Spinal cord (tissue), 10 donors: Measurements from ENCODE around the gene PPFIA2. TPM values are rescaled to one million over a fixed set of nuclear protein-coding genes. Genes with fewer than 3 reads are reported as not detected.
A peak's percentile ranks its signal among the peaks of the same experiment; 100 is the strongest.

Experiments used
- DNase-seq, 6 donors: peaks; one replicate each; pipeline versions ENCODE4 v3.0.0 to v3.0.0-alpha.2; 2013 to 2015; ENCODE audit warnings: low spot score in 6 of 6, low read depth in 4 of 6
- H3K27ac ChIP-seq: one replicate; pipeline ENCODE4 v1.5.1; 2013; ENCODE audit warnings: low read depth, low read length, control low read depth
- H3K27me3 ChIP-seq: one replicate; pipeline ENCODE4 v1.6.1; 2013; ENCODE audit warnings: low read length; ENCODE audit not compliant: control insufficient read depth, insufficient read depth
- H3K36me3 ChIP-seq: one replicate; pipeline ENCODE4 v1.6.1; 2013; ENCODE audit warnings: low read length; ENCODE audit not compliant: control insufficient read depth, insufficient read depth
- H3K4me1 ChIP-seq: one replicate; pipeline ENCODE4 v1.6.1; 2013; ENCODE audit warnings: low read length; ENCODE audit not compliant: control insufficient read depth, insufficient read depth
- H3K4me3 ChIP-seq: one replicate; pipeline ENCODE4 v1.5.1; 2013; ENCODE audit warnings: low read depth, low read length, control low read depth
- H3K9me3 ChIP-seq: one replicate; pipeline ENCODE4 v1.6.1; 2013; ENCODE audit warnings: low read length; ENCODE audit not compliant: control insufficient read depth, insufficient read depth
- WGBS: methylation state at CpG from one replicate; pipeline ENCODE4 v1.1.5; 2013; ENCODE audit warnings: missing lambda C conversion rate; ENCODE audit not compliant: insufficient coverage; 5-methylcytosine and 5-hydroxymethylcytosine counted together
- polyA plus RNA-seq, 2 donors: library from polyadenylated mRNA; unstranded; fragments of 120-200 nt; gene quantifications; one replicate each; pipeline ENCODE4 v1.2.1, GENCODE V29; 2013; ENCODE audit not compliant: insufficient read length in 2 of 2
- total RNA-seq, 2 donors: library from RNA; depleted of rRNA in 1 of 2; stranded (reverse); fragments of 120-200 nt in 1 of 2; fragments of >200 nt in 1 of 2; gene quantifications; one replicate each; pipeline versions ENCODE4 v1.2.3 to v1.2.4, GENCODE V29; 2013 to 2014
- donor health status: healthy.

PPFIA2 gene
- total and polyA plus RNA-seq, 4 donors, result 24.5 to 75.3 (median 40.6) TPM

GRCh38 chr12:81386101-81386500 is 373.0 kb downstream of the PPFIA2 start:
- WGBS, result 100% methylated on average over 1 of the region's 1 CpG
- H3K36me3 ChIP-seq, result no peaks in the 10 kb centered on the region

GRCh38 chr12:81381951-81382350 is 377.2 kb downstream of the PPFIA2 start:
- whole genome bisulfite sequencing, result no CpG with 5 or more reads among the region's 1 CpG
- no peak for DNase-seq
- H3K27ac ChIP-seq, result no peak overlapping the region
- H3K4me1 ChIP-seq, result no peaks in the 10 kb centered on the region
- no peaks in the 10 kb centered on the region for H3K36me3 ChIP-seq
- no peak overlapping the region for H3K4me3 ChIP-seq
- no peaks in the 10 kb centered on the region for H3K27me3 ChIP-seq
- no peaks in the 10 kb centered on the region for H3K9me3 ChIP-seq

More at GRCh38 chr12:81386101-81386500, 373.0 kb downstream of the PPFIA2 start:
- H3K4me1 ChIP-seq, result no peaks in the 10 kb centered on the region
- no peak overlapping the region for H3K4me3 ChIP-seq
- H3K27me3 ChIP-seq, result no peaks in the 10 kb centered on the region
- H3K27ac ChIP-seq, result no peak overlapping the region
- no peak for DNase-seq
- peaks cover 1% of the 10 kb centered on the region for H3K9me3 ChIP-seq

DNA sequence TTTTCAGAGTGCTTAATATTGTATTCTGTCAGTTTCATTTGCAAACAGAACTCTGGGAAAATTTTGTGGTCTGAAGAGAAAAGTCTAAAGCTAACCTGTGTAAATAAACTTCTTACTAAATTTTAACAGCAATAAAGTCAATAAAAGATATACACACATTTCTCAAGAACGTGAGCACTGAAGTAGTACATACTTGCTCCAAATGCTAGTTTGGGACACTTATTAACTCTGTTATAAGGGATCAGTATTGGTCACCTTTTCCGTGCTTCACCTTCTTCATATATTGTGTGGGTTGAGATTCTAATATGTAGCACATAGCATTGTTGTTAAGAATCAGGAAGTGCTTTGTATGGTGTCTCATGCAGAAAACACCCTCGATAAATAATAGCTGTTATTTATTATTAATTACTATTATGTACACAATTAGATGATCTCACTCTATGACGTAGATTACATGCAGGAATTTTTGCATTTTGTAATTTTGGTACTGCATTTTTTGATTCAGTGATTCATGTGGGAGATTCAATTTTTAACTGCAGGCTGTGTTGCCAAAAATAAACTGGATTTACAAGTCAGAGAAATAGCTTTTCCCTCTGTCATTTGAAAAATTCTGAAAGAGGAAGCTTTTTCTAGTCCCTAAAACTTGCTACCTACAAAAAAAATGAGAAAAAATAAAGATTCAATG is 380.4 kb downstream of the PPFIA2 start:
- no peak overlapping the region for H3K4me3 ChIP-seq
- no peak overlapping the region for H3K27ac ChIP-seq
- no peaks in the 10 kb centered on the region for H3K36me3 ChIP-seq
- DNase-seq, result peak in 1 of 6 donors; percentile 21
- no peaks in the 10 kb centered on the region for H3K27me3 ChIP-seq
- no peaks in the 10 kb centered on the region for H3K4me1 ChIP-seq
- WGBS, result no CpG with 5 or more reads among the region's 4 CpGs
- peaks cover 1% of the 10 kb centered on the region for H3K9me3 ChIP-seq

DNA sequence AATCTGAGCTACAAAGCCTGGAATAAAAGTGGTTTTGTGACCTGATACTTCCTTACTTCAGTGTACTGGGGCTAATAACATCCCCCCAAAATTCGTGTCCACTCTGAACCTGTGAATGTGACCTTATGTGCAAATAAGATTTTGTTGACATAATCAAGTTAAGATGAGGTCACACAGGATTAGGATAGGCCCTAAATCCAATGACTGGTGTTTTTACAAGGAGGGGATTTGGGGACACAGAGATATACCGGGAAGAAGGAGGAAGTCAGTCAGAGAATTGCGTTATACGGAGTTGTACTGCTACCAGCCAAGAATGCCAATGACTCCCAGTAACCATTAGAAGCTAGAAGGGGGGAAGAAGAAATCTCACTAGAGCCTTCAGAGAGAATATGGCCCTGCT is 381.4 kb downstream of the PPFIA2 start:
- Histone ChIP-seq H3K36me3 (no peaks in the 10 kb centered on the region), H3K4me1 (no peaks in the 10 kb centered on the region), H3K4me3 (no peak overlapping the region), H3K27me3 (no peaks in the 10 kb centered on the region), H3K9me3 (peaks cover 1% of the 10 kb centered on the region), H3K27ac (no peak overlapping the region)
- DNase-seq, result no peak
- WGBS, result no CpG with 5 or more reads among the region's 4 CpGs

DNA sequence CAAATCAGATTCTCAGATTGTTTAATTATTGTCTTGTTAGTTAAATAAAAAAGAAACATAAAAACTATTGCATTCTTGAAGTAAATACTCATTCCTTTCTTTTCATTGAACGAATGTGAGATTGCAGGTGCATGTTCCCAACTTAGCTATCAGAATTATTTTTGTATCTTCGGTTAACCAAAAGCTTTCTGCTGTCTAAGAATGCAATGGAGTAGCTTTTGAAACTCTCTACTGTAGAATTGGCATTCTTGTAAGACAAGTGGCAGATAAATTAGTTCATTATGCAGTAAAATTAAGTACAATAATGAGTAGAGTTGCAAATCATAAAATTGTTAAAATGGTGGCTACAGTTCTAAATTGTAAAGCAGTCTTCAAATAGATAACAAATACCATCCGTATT is 383.2 kb downstream of the PPFIA2 start:
- DNase-seq, result no peak
- no peaks in the 10 kb centered on the region for H3K27me3 ChIP-seq
- H3K27ac ChIP-seq, result no peak overlapping the region
- no CpG with 5 or more reads among the region's 3 CpGs for WGBS
- H3K36me3 ChIP-seq, result no peaks in the 10 kb centered on the region
- peaks cover 1% of the 10 kb centered on the region for H3K9me3 ChIP-seq
- no peak overlapping the region for H3K4me3 ChIP-seq
- no peaks in the 10 kb centered on the region for H3K4me1 ChIP-seq

DNA sequence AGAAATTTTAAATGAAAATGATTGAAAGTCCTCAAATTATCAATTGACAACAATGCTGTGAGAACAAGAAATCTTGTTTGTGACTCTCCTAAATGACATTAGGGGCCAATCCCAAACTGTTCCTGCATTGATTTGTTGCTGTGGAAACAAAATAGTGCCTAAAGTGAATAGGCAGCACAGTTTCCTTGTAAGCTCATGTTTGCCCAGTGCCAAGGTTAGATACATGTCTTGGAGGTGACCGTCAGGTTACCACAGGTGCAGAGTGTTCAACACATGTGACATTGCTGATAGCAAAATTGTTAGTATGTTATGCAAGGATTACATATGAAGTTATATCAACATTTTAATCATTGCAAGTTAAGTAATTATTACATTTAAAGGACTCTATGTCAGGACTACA is 388.7 kb downstream of the PPFIA2 start:
- Histone ChIP-seq H3K27ac (no peak overlapping the region), H3K4me1 (no peaks in the 10 kb centered on the region), H3K36me3 (no peaks in the 10 kb centered on the region), H3K9me3 (peaks cover 1% of the 10 kb centered on the region), H3K27me3 (no peaks in the 10 kb centered on the region), H3K4me3 (no peak overlapping the region)
- no peak for DNase-seq
- WGBS, result no CpG with 5 or more reads among the region's 1 CpG

DNA sequence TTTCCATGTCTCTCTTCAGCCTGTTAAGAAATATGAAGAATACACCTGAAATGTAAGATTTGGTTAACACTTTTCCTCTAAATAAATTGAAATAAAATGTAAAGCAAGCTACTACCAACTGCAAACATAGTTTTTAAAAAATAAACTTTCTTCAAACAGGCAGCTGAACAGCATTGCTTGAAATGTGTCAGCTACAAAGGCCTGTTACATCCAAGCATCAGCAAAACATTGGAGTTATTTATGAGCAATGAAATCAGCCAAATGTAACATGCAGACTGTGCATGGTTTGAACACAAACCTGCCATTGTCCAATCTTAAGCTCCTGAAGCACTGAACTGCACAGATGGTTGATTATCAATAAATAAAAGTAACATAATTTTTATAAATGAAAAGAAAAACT is 390.0 kb downstream of the PPFIA2 start:
- no peaks in the 10 kb centered on the region for H3K4me1 ChIP-seq
- peak in 1 of 6 donors; percentile 16 for DNase-seq
- no peaks in the 10 kb centered on the region for H3K27me3 ChIP-seq
- no peaks in the 10 kb centered on the region for H3K9me3 ChIP-seq
- H3K27ac ChIP-seq, result no peak overlapping the region
- no peak overlapping the region for H3K4me3 ChIP-seq
- no peaks in the 10 kb centered on the region for H3K36me3 ChIP-seq

GRCh38 chr12:81365284-81365683 is 393.9 kb downstream of the PPFIA2 start:
- WGBS, result no CpG with 5 or more reads among the region's 2 CpGs
- H3K4me3 ChIP-seq, result no peak overlapping the region
- no peaks in the 10 kb centered on the region for H3K27me3 ChIP-seq
- no peaks in the 10 kb centered on the region for H3K9me3 ChIP-seq
- no peaks in the 10 kb centered on the region for H3K4me1 ChIP-seq
- no peak overlapping the region for H3K27ac ChIP-seq
- H3K36me3 ChIP-seq, result no peaks in the 10 kb centered on the region
- DNase-seq, result peak in 1 of 6 donors; percentile 82

DNA sequence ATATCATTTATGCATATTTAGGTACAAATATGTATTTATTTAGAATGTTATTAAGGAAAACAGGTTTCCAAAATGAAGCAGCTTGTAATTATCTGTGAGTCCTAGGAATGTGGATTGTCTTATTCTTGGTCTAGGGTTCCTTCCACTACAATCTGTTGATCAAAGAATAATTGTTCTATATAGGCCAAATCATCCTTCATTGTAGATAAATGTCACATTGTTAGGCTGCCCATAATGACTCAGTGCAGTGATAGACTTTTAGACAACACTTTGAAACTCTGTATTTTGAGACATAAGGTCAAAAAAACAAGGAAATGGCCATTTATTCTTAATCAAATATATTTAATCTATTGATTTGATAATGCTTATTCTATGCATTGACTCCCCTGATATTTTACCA is 398.2 kb downstream of the PPFIA2 start:
- Histone ChIP-seq H3K4me3 (no peak overlapping the region), H3K27ac (no peak overlapping the region), H3K4me1 (no peaks in the 10 kb centered on the region), H3K27me3 (no peaks in the 10 kb centered on the region), H3K9me3 (no peaks in the 10 kb centered on the region), H3K36me3 (peaks cover 2% of the 10 kb centered on the region)
- DNase-seq, result no peak

GRCh38 chr12:81359736-81360135 is 399.4 kb downstream of the PPFIA2 start:
- Histone ChIP-seq H3K27ac (no peak overlapping the region), H3K4me1 (no peaks in the 10 kb centered on the region), H3K27me3 (no peaks in the 10 kb centered on the region), H3K9me3 (no peaks in the 10 kb centered on the region), H3K36me3 (peaks cover 2% of the 10 kb centered on the region), H3K4me3 (no peak overlapping the region)
- DNase-seq, result no peak
